ENCODE data around the gene KIF5B. TPM values are rescaled to one million over a fixed set of nuclear protein-coding genes. Genes with fewer than 3 reads are reported as not detected.
A peak's percentile ranks its signal among the peaks of the same experiment; 100 is the strongest.
"Not testable (repeated sequence)": the region's sequence is repeated elsewhere in the genome, so short reads cannot be mapped to it uniquely, and the experiment has no call there.

Gene KIF5B
- total and polyA plus RNA-seq, 2 donors from 2014 or later, result 26.9 to 77.2 TPM

GRCh38 chr10:32055478-32056135 is 618 bp downstream of the KIF5B start:
- intact Hi-C loops (cut with DNase I), result no loop called here
- H3K9ac ChIP-seq (ENCODE audit: low read length in 3 of 3), result peak overlapping the region; percentile 71 to 92 (median 74)
- TF ChIP-seq, protein P1, sequence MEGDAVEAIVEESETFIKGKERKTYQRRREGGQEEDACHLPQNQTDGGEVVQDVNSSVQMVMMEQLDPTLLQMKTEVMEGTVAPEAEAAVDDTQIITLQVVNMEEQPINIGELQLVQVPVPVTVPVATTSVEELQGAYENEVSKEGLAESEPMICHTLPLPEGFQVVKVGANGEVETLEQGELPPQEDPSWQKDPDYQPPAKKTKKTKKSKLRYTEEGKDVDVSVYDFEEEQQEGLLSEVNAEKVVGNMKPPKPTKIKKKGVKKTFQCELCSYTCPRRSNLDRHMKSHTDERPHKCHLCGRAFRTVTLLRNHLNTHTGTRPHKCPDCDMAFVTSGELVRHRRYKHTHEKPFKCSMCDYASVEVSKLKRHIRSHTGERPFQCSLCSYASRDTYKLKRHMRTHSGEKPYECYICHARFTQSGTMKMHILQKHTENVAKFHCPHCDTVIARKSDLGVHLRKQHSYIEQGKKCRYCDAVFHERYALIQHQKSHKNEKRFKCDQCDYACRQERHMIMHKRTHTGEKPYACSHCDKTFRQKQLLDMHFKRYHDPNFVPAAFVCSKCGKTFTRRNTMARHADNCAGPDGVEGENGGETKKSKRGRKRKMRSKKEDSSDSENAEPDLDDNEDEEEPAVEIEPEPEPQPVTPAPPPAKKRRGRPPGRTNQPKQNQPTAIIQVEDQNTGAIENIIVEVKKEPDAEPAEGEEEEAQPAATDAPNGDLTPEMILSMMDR (IDR thresholded peaks at IDR 0.05; ENCODE audit: borderline replicate concordance, extremely low read depth, insufficient read depth), result peak; percentile 8

GRCh38 chr10:32054094-32054493 is 2.1 kb downstream of the KIF5B start:
- TF ChIP-seq, protein P1 (IDR thresholded peaks at IDR 0.05; ENCODE audit: borderline replicate concordance, extremely low read depth, insufficient read depth), result no peak
- no peak overlapping the region for H3K27ac ChIP-seq (ENCODE audit: low read depth in 2 of 2, low read length in 2 of 2)
- no peaks in the 10 kb centered on the region for H3K9me3 ChIP-seq (ENCODE audit: control insufficient read depth in 2 of 3, insufficient read depth in 1 of 3, low read length in 3 of 3)
- intact Hi-C loops (cut with DNase I), result no loop called here
- no peaks in the 10 kb centered on the region for H3K27me3 ChIP-seq (ENCODE audit: control insufficient read depth, insufficient read depth, low read length)
- H3K36me3 ChIP-seq (ENCODE audit: control insufficient read depth in 2 of 3, insufficient read depth in 3 of 3, low read length in 3 of 3), result no peaks in the 10 kb centered on the region
- peak overlapping the region in 2 of 3 donors; percentile 71 to 74 for H3K9ac ChIP-seq (ENCODE audit: low read length in 3 of 3)
- H3K4me1 ChIP-seq (ENCODE audit: control insufficient read depth in 2 of 3, insufficient read depth in 2 of 3, low read depth in 1 of 3, low read length in 3 of 3), result peaks cover 0 to 15% (median 8%) of the 10 kb centered on the region in 3 donors
- peak overlapping the region; percentile 71 to 86 (median 82) for H3K4me3 ChIP-seq (ENCODE audit: low read length in 3 of 3)
- FAIRE-seq, result no peak
- DNase-seq, result peak in 3 of 5 donors; percentile 38 to 71 (median 63)

More at GRCh38 chr10:32055478-32056135, 618 bp downstream of the KIF5B start:
- Histone ChIP-seq H3K9me3 (ENCODE audit: control insufficient read depth in 2 of 3, insufficient read depth in 1 of 3, low read length in 3 of 3) (no peaks in the 10 kb centered on the region), H3K4me3 (ENCODE audit: low read length in 3 of 3) (peak overlapping the region; percentile 71 to 86 (median 82)), H3K36me3 (ENCODE audit: control insufficient read depth in 2 of 3, insufficient read depth in 3 of 3, low read length in 3 of 3) (no peaks in the 10 kb centered on the region), H3K27me3 (ENCODE audit: control insufficient read depth, insufficient read depth, low read length) (no peaks in the 10 kb centered on the region), H3K4me1 (ENCODE audit: control insufficient read depth in 2 of 3, insufficient read depth in 2 of 3, low read depth in 1 of 3, low read length in 3 of 3) (peaks cover 0 to 3% (median 0%) of the 10 kb centered on the region in 3 donors), H3K27ac (ENCODE audit: low read depth in 2 of 2, low read length in 2 of 2) (peak overlapping the region; percentile 97)
- DNase-seq (peak; percentile 84 to 92 (median 89)), FAIRE-seq (no peak)

- H3K4me1 ChIP-seq (ENCODE audit: control insufficient read depth in 2 of 3, insufficient read depth in 2 of 3, low read depth in 1 of 3, low read length in 3 of 3), result peaks cover 0 to 15% (median 8%) of the 10 kb centered on the region in 3 donors
- H3K27ac ChIP-seq (ENCODE audit: low read depth in 2 of 2, low read length in 2 of 2); intact Hi-C loops (cut with DNase I); FAIRE-seq; H3K9ac ChIP-seq (ENCODE audit: low read length in 3 of 3); H3K36me3 ChIP-seq (ENCODE audit: control insufficient read depth in 2 of 3, insufficient read depth in 3 of 3, low read length in 3 of 3); H3K9me3 ChIP-seq (ENCODE audit: control insufficient read depth in 2 of 3, insufficient read depth in 1 of 3, low read length in 3 of 3); H3K27me3 ChIP-seq (ENCODE audit: control insufficient read depth, insufficient read depth, low read length); DNase-seq: not testable (repeated sequence)
- peak overlapping the region in 1 of 3 donors; percentile 86 for H3K4me3 ChIP-seq (ENCODE audit: low read length in 3 of 3)
These were observed 2.8 kb downstream of the KIF5B start for GRCh38 chr10:32053392-32053791.

DNA sequence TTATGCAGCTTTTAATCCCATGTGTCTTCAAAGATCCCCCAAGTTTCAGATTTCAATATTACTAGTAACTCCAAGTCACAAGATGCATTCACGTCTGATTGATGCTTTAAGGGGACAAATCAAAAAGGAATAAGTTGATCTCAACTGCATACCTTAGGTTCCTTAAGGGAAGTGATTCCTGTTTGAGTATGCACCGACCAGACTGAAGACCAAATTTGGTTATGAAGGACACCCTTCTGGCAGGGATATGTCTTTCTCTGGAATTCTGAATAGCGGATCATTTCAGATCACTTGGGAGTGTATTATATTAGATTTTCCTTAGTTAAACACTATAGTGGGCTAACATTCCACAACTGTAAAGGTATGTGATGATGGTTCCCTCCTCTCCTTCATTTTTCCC is 4.3 kb downstream of the KIF5B start:
- no peaks in the 10 kb centered on the region for H3K27me3 ChIP-seq (ENCODE audit: control insufficient read depth, insufficient read depth, low read length)
- FAIRE-seq, result no peak
- no peak for DNase-seq
- H3K4me1 ChIP-seq (ENCODE audit: control insufficient read depth in 2 of 3, insufficient read depth in 2 of 3, low read depth in 1 of 3, low read length in 3 of 3), result peaks cover 0 to 15% (median 7%) of the 10 kb centered on the region in 3 donors
- TF ChIP-seq, protein P1 (IDR thresholded peaks at IDR 0.05; ENCODE audit: borderline replicate concordance, extremely low read depth, insufficient read depth), result no peak
- peak overlapping the region in 1 of 3 donors; percentile 3 for H3K4me3 ChIP-seq (ENCODE audit: low read length in 3 of 3)
- no peak overlapping the region for H3K9ac ChIP-seq (ENCODE audit: low read length in 3 of 3)
- H3K9me3 ChIP-seq (ENCODE audit: control insufficient read depth in 2 of 3, insufficient read depth in 1 of 3, low read length in 3 of 3), result no peaks in the 10 kb centered on the region
- no peak overlapping the region for H3K27ac ChIP-seq (ENCODE audit: low read depth in 2 of 2, low read length in 2 of 2)
- peaks cover 2 to 7% (median 4%) of the 10 kb centered on the region in 3 donors for H3K36me3 ChIP-seq (ENCODE audit: control insufficient read depth in 2 of 3, insufficient read depth in 3 of 3, low read length in 3 of 3)
- intact Hi-C loops (cut with DNase I), result no loop called here
